Endothelial cell of umbilical vein (primary cell): ENCODE results near the gene MRGPRG. TPM values are rescaled to one million over a fixed set of nuclear protein-coding genes. Genes with fewer than 3 reads are reported as not detected.

Experiments
- BruUV-seq: library from RNA; stranded (reverse); fragments of 400-500 nt; replicated peaks from 2 replicates; lab custom pipeline; 2021; lab: Mats Ljungman, UMichigan
- CTCF ChIA-PET: fragments of 300-600, 350-600 bp; sonication (Branson Sonifier 250); formaldehyde crosslinking; loops from one replicate; lab custom pipeline; 2021; ENCODE audit warnings: antibody characterized with exemption, inconsistent platforms; lab: Charles Lee
- POLR2A ChIA-PET: fragments of 300-600, 350-600 bp; sonication (Branson Sonifier 250); formaldehyde crosslinking; loops from one replicate; lab custom pipeline; 2021; ENCODE audit warnings: antibody characterized with exemption, inconsistent platforms; lab: Charles Lee
- DNase-seq: peaks from one replicate; pipeline ENCODE4 v3.0.0-alpha.2; 2011; ENCODE audit warnings: low read depth, low spot score
- FAIRE-seq: peaks from 2 replicates; lab custom pipeline; 2011; peaks lifted over from hg19 to GRCh38; lab: Jason Lieb, UNC
- H2AFZ ChIP-seq: 2 replicates; pipeline ENCODE4 v1.6.0; 2012; ENCODE audit warnings: low read depth, low read length, control low read depth, inconsistent platforms
- H3K27ac ChIP-seq: 2 replicates; pipeline ENCODE4 v1.5.1; 2011; ENCODE audit warnings: low read depth, mild to moderate bottlenecking, control low read depth, low read length, moderate library complexity; ENCODE audit not compliant: insufficient read depth
- H3K27me3 ChIP-seq, 2 experiments: 2 replicates each; pipeline versions ENCODE4 v1.6.0 to v1.6.1; 2011; ENCODE audit warnings: low read length in 2 of 2, mixed read lengths in 1 of 2; ENCODE audit not compliant: control insufficient read depth in 2 of 2, insufficient read depth in 2 of 2
- H3K36me3 ChIP-seq, 2 experiments: 2 replicates in 1 of 2; 3 replicates in 1 of 2; pipeline ENCODE4 v1.5.1; 2011; ENCODE audit warnings: low read length in 2 of 2, mild to moderate bottlenecking in 1 of 2, moderate library complexity in 1 of 2; ENCODE audit not compliant: control insufficient read depth in 2 of 2, insufficient read depth in 2 of 2; ENCODE audit errors: extremely low read depth in 1 of 2
- H3K4me1 ChIP-seq: 3 replicates; pipeline ENCODE4 v1.5.1; 2011; ENCODE audit warnings: mild to moderate bottlenecking, low read length; ENCODE audit not compliant: control insufficient read depth, insufficient read depth; ENCODE audit errors: extremely low read depth
- H3K4me2 ChIP-seq: 2 replicates; pipeline ENCODE4 v1.6.1; 2011; ENCODE audit warnings: low read length, control low read depth, mixed read lengths; ENCODE audit not compliant: insufficient read depth
- H3K4me3 ChIP-seq, 3 experiments: fragments of 200-600 bp in 1 of 3; sonication (generic), shearing (Covaris generic) in 1 of 3; replicated peaks in 1 of 3; 2 replicates each; pipeline ENCODE4 v1.5.1; 2011 to 2016; ENCODE audit warnings: control low read depth in 3 of 3, low read length in 3 of 3, mild to moderate bottlenecking in 2 of 3, inconsistent platforms in 1 of 3, low read depth in 1 of 3, moderate library complexity in 1 of 3; ENCODE audit not compliant: insufficient read depth in 1 of 3
- H3K79me2 ChIP-seq: 2 replicates; pipeline ENCODE4 v1.6.0; 2012; ENCODE audit warnings: low read length, inconsistent platforms; ENCODE audit not compliant: control insufficient read depth, insufficient read depth
- H3K9ac ChIP-seq: replicated peaks from 2 replicates; pipeline ENCODE3; 2011; ENCODE audit warnings: low read length, control low read depth; ENCODE audit not compliant: insufficient read depth; ENCODE audit errors: extremely low read depth
- H3K9me1 ChIP-seq: replicated peaks from 3 replicates; pipeline ENCODE4 v1.6.0; 2011; ENCODE audit warnings: mild to moderate bottlenecking, low read length; ENCODE audit not compliant: control insufficient read depth, insufficient read depth; ENCODE audit errors: extremely low read depth
- H3K9me3 ChIP-seq: replicated peaks from 2 replicates; pipeline ENCODE4 v1.5.1; 2012; ENCODE audit warnings: low read length, inconsistent platforms; ENCODE audit not compliant: control insufficient read depth, insufficient read depth
- H4K20me1 ChIP-seq: replicated peaks from 2 replicates; pipeline ENCODE3; 2011; ENCODE audit warnings: mild to moderate bottlenecking, low read length; ENCODE audit not compliant: control insufficient read depth, insufficient read depth; ENCODE audit errors: extremely low read depth
- CTCF ChIP-seq, 2 donors: IDR thresholded peaks; 1 replicate in 1 of 2; 2 replicates in 1 of 2; pipeline ENCODE4 v1.5.1; 2011; ENCODE audit warnings: low read length in 2 of 2, mild to moderate bottlenecking in 2 of 2, moderate library complexity in 2 of 2, control low read depth in 1 of 2, inconsistent platforms in 1 of 2, low read depth in 1 of 2; ENCODE audit not compliant: insufficient read depth in 1 of 2; ENCODE audit errors: extremely low read depth in 1 of 2
- EZH2 ChIP-seq: IDR thresholded peaks from 2 replicates; pipeline ENCODE4 v1.6.1; 2012; ENCODE audit warnings: borderline replicate concordance, low read depth, mild to moderate bottlenecking, moderate library complexity, low read length, inconsistent platforms; ENCODE audit not compliant: severe bottlenecking
- FOS ChIP-seq: IDR thresholded peaks from 2 replicates; pipeline ENCODE4 v1.6.1; 2011; ENCODE audit warnings: mild to moderate bottlenecking, low read length, moderate library complexity, borderline replicate concordance; ENCODE audit not compliant: insufficient read depth
- GATA2 ChIP-seq: IDR thresholded peaks from 2 replicates; pipeline ENCODE4 v1.7.0; 2011; ENCODE audit warnings: low read depth, mild to moderate bottlenecking, moderate library complexity, mixed read lengths, low read length; ENCODE audit not compliant: insufficient read length, insufficient read depth
- JUN ChIP-seq: IDR thresholded peaks from 2 replicates; pipeline ENCODE4 v1.6.1; 2011; ENCODE audit warnings: borderline replicate concordance, low read depth; ENCODE audit not compliant: insufficient read length, insufficient read depth
- MYC ChIP-seq: IDR thresholded peaks from one replicate; pipeline ENCODE4 v1.6.1; 2011; ENCODE audit warnings: mild to moderate bottlenecking, low read depth, low read length
- POLR2A ChIP-seq: IDR thresholded peaks from 2 replicates; pipeline ENCODE4 v1.6.1; 2012; ENCODE audit warnings: low read depth, mild to moderate bottlenecking, control low read depth, low read length
- POLR2AphosphoS5 ChIP-seq: IDR thresholded peaks from 2 replicates; pipeline ENCODE4 v1.6.1; 2012; ENCODE audit warnings: low read depth, mild to moderate bottlenecking, control low read depth, low read length, moderate library complexity; ENCODE audit not compliant: insufficient read depth
- dilution Hi-C: fragments of 300-500 bp; cut with MboI; formaldehyde crosslinking; loops from one replicate; pipeline ENCODE4 v1.15.0; 2019; ENCODE audit warnings: low sequenced_read_pairs; ENCODE audit not compliant: extremely low pct_ligation_motif_present
- intact Hi-C: fragments of 100-400 bp; cut with micrococcal nuclease; formaldehyde crosslinking; loops from one replicate; pipeline ENCODE4 v1.10.0; 2022
- polyA plus RNA-seq, 4 experiments: library from polyadenylated mRNA; depleted of rRNA in 3 of 4; stranded (reverse) in 3 of 4; unstranded in 1 of 4; fragments of >200 nt; gene quantifications; 2 replicates each; pipeline versions ENCODE4 v1.2.1 to v1.2.3, GENCODE V29; 2011 to 2012; ENCODE audit warnings: missing spikeins in 1 of 4
- total RNA-seq: library from RNA; stranded (reverse); gene quantifications from 2 replicates; pipeline ENCODE4 v1.2.3, GENCODE V29; 2021

Gene MRGPRG
- total and polyA plus RNA-seq, 2 donors (not counting 3 experiments of a cell fraction or from before 2014, with no cell fraction given), result not detected

GRCh38 chr11:3208272-3208671 is 10.3 kb downstream of the MRGPRG start:
- Histone ChIP-seq H3K27me3 (peaks cover 10 to 17% of the 10 kb centered on the region in 2 experiments), H3K79me2 (no peaks in the 10 kb centered on the region), H3K36me3 (no peaks in the 10 kb centered on the region), H3K9me1 (no peaks in the 10 kb centered on the region), H3K27ac (no peak overlapping the region), H3K4me1 (no peaks in the 10 kb centered on the region), H3K9ac (no peak overlapping the region), H3K4me3 (no peak overlapping the region), H3K9me3 (no peaks in the 10 kb centered on the region), H3K4me2 (no peak overlapping the region), H4K20me1 (no peaks in the 10 kb centered on the region), H2AFZ (no peak overlapping the region)
- TF ChIP-seq MYC, result no peak
- no peak for TF ChIP-seq GATA2
- no peak for TF ChIP-seq JUN
- no peak for TF ChIP-seq POLR2AphosphoS5
- TF ChIP-seq FOS, result no peak
- TF ChIP-seq EZH2, result no peak
- TF ChIP-seq CTCF (IDR thresholded peaks at IDR 0.05; ENCODE audit: extremely low read depth in 1 of 2, insufficient read depth in 1 of 2, low read depth in 1 of 2, low read length in 2 of 2), result no peak
- TF ChIP-seq POLR2A, result no peak
- DNase-seq (no peak), FAIRE-seq (no peak)
- no TSS peak for BruUV-seq
- ChIA-PET CTCF (interaction anchor here (0.9 to 1.7 kb wide), 5 partner anchors 9 to 201 kb away, joined by 3 to 5 read pairs (median 3); no protein-coding TSS in a partner anchor), POLR2A (no interaction called here)
- dilution Hi-C loops, result no loop called here
- intact Hi-C loops, result no loop called here
